ENCODE results near the gene GPR15LG. TPM values are rescaled to one million over a fixed set of nuclear protein-coding genes. Genes with fewer than 3 reads are reported as not detected.

Gene GPR15LG
- total and polyA plus RNA-seq, 2 experiments from 2014 or later, result not detected

- H3K36me3 ChIP-seq (ENCODE audit: low read depth), result no peaks in the 10 kb centered on the region
- no peaks in the 10 kb centered on the region for H3K4me1 ChIP-seq (ENCODE audit: insufficient read depth)
- H3K9ac ChIP-seq, result no peak overlapping the region
- WGBS, 2 experiments (ENCODE audit: low coverage in 1 of 2, low lambda C conversion rate in 2 of 2, missing lambda C conversion rate in 2 of 2), result 54 to 58% methylated on average over 11 of the region's 11 CpGs
- H4K20me1 ChIP-seq (ENCODE audit: insufficient read depth), result no peaks in the 10 kb centered on the region
- H3K27ac ChIP-seq, result no peak overlapping the region
- TF ChIP-seq EZH2 (IDR thresholded peaks at IDR 0.05; ENCODE audit: insufficient read depth, poor library complexity, severe bottlenecking) (no peak), EZH2phosphoT487 (IDR thresholded peaks at IDR 0.05; ENCODE audit: insufficient read depth, low read depth) (no peak)
- H3K4me3 ChIP-seq, result no peak overlapping the region
- in situ Hi-C loops (cut with MboI), result no loop called here
- H3K27me3 ChIP-seq (replicated peaks; ENCODE audit: insufficient read depth), result peaks cover 9% of the 10 kb centered on the region; the same call in 1 of the 2 replicates
- no peaks in the 10 kb centered on the region for H3F3A ChIP-seq (ENCODE audit: insufficient read depth)
- DNase-seq, result no peak
- H3K9me2 ChIP-seq (ENCODE audit: insufficient read depth), result no peaks in the 10 kb centered on the region
- no peaks in the 10 kb centered on the region for H3K79me2 ChIP-seq (ENCODE audit: insufficient read depth)
- H2AFZ ChIP-seq, result no peak overlapping the region
- no peaks in the 10 kb centered on the region for H3K9me3 ChIP-seq (ENCODE audit: low read depth)
- H3K4me2 ChIP-seq (ENCODE audit: unreplicated experiment), result no peak overlapping the region
Observed at GRCh38 chr10:84201682-84202081, 28.1 kb downstream of the GPR15LG start.

DNA sequence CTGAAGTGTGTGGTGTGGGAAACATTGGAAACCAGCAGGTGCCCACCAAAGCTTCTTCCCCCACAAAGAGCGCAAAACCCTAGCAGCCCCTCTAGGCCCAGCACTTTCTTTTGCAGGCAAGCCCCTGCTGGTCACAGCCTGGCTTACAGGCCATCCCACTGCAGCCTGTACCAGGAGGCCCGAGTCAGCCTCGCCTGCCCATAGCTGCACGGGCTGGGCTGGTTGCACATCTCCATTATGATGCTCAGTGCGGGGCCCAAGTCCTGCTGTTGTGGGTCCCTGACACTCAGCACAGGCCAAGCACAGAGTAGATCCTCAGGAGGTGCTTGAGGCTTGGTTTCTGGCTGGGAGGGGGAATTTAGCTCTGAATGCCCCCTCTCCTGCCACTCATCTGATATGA lies 28.7 kb downstream of the GPR15LG start:
- Histone ChIP-seq H3F3A (ENCODE audit: insufficient read depth) (no peaks in the 10 kb centered on the region), H3K36me3 (ENCODE audit: low read depth) (no peaks in the 10 kb centered on the region), H3K27me3 (replicated peaks; ENCODE audit: insufficient read depth) (peaks cover 4% of the 10 kb centered on the region; the same call in 1 of the 2 replicates), H3K79me2 (ENCODE audit: insufficient read depth) (no peaks in the 10 kb centered on the region), H2AFZ (no peak overlapping the region), H3K9ac (no peak overlapping the region), H3K4me1 (ENCODE audit: insufficient read depth) (no peaks in the 10 kb centered on the region), H3K9me3 (ENCODE audit: low read depth) (no peaks in the 10 kb centered on the region), H4K20me1 (ENCODE audit: insufficient read depth) (no peaks in the 10 kb centered on the region), H3K9me2 (ENCODE audit: insufficient read depth) (no peaks in the 10 kb centered on the region), H3K27ac (no peak overlapping the region), H3K4me2 (ENCODE audit: unreplicated experiment) (no peak overlapping the region), H3K4me3 (no peak overlapping the region)
- in situ Hi-C loops (cut with MboI), result no loop called here
- 63 to 64% methylated on average over 5 of the region's 5 CpGs for WGBS, 2 experiments (ENCODE audit: low coverage in 1 of 2, low lambda C conversion rate in 2 of 2, missing lambda C conversion rate in 2 of 2)
- no peak for DNase-seq
- TF ChIP-seq EZH2phosphoT487 (IDR thresholded peaks at IDR 0.05; ENCODE audit: insufficient read depth, low read depth), result no peak
- no peak for TF ChIP-seq EZH2 (IDR thresholded peaks at IDR 0.05; ENCODE audit: insufficient read depth, poor library complexity, severe bottlenecking)

DNA sequence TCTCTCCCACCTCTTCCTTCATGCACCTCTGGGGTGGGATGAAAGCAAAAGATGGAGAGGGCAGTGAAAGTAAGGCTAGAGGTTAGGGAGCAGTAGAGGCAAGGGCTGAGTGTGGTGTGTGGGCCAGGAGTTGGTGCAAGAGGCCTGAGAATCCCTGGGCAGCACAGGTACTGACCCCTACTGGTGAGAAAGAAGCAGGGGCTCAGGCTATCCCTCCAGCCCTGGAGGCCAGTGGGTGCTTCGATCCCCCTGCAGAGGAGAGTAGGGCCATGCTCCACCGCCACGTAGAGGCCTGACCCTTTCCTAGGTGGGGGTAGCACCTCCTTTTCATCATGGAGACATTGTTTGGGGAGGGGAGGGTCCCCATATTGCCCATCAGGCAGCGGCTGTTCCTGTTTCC lies 30.5 kb downstream of the GPR15LG start:
- H3K27ac ChIP-seq, result no peak overlapping the region
- in situ Hi-C loops (cut with MboI), result no loop called here
- no peak overlapping the region for H3K4me3 ChIP-seq
- no peaks in the 10 kb centered on the region for H4K20me1 ChIP-seq (ENCODE audit: insufficient read depth)
- H3K27me3 ChIP-seq (replicated peaks; ENCODE audit: insufficient read depth), result peaks cover 3% of the 10 kb centered on the region; the same call in 1 of the 2 replicates
- no peaks in the 10 kb centered on the region for H3K9me3 ChIP-seq (ENCODE audit: low read depth)
- H3K36me3 ChIP-seq (ENCODE audit: low read depth), result no peaks in the 10 kb centered on the region
- H3K79me2 ChIP-seq (ENCODE audit: insufficient read depth), result no peaks in the 10 kb centered on the region
- H3K9me2 ChIP-seq (ENCODE audit: insufficient read depth), result no peaks in the 10 kb centered on the region
- H2AFZ ChIP-seq, result no peak overlapping the region
- 62 to 86% methylated on average over 4 of the region's 4 CpGs for WGBS, 2 experiments (ENCODE audit: low coverage in 1 of 2, low lambda C conversion rate in 2 of 2, missing lambda C conversion rate in 2 of 2)
- H3K9ac ChIP-seq, result no peak overlapping the region
- no peaks in the 10 kb centered on the region for H3F3A ChIP-seq (ENCODE audit: insufficient read depth)
- DNase-seq, result peak; percentile 18
- H3K4me1 ChIP-seq (ENCODE audit: insufficient read depth), result no peaks in the 10 kb centered on the region
- no peak for TF ChIP-seq EZH2phosphoT487 (IDR thresholded peaks at IDR 0.05; ENCODE audit: insufficient read depth, low read depth)
- no peak for TF ChIP-seq EZH2 (IDR thresholded peaks at IDR 0.05; ENCODE audit: insufficient read depth, poor library complexity, severe bottlenecking)
- no peak overlapping the region for H3K4me2 ChIP-seq (ENCODE audit: unreplicated experiment)

- no peak for DNase-seq
- TF ChIP-seq EZH2 (IDR thresholded peaks at IDR 0.05; ENCODE audit: insufficient read depth, poor library complexity, severe bottlenecking) (no peak), EZH2phosphoT487 (IDR thresholded peaks at IDR 0.05; ENCODE audit: insufficient read depth, low read depth) (no peak)
- H3K79me2 ChIP-seq (ENCODE audit: insufficient read depth), result no peaks in the 10 kb centered on the region
- no peak overlapping the region for H3K9ac ChIP-seq
- H3K4me3 ChIP-seq, result no peak overlapping the region
- WGBS, 2 experiments (ENCODE audit: low coverage in 1 of 2, low lambda C conversion rate in 2 of 2, missing lambda C conversion rate in 2 of 2), result 36 to 45% methylated on average over 4 of the region's 4 CpGs
- in situ Hi-C loops (cut with MboI), result no loop called here
- H3K9me3 ChIP-seq (ENCODE audit: low read depth), result no peaks in the 10 kb centered on the region
- no peaks in the 10 kb centered on the region for H3K36me3 ChIP-seq (ENCODE audit: low read depth)
- no peak overlapping the region for H3K4me2 ChIP-seq (ENCODE audit: unreplicated experiment)
- no peak overlapping the region for H2AFZ ChIP-seq
- H3K4me1 ChIP-seq (ENCODE audit: insufficient read depth), result no peaks in the 10 kb centered on the region
- H3K27me3 ChIP-seq (replicated peaks; ENCODE audit: insufficient read depth), result peaks cover 6% of the 10 kb centered on the region
- no peak overlapping the region for H3K27ac ChIP-seq
- no peaks in the 10 kb centered on the region for H4K20me1 ChIP-seq (ENCODE audit: insufficient read depth)
- no peaks in the 10 kb centered on the region for H3F3A ChIP-seq (ENCODE audit: insufficient read depth)
- no peaks in the 10 kb centered on the region for H3K9me2 ChIP-seq (ENCODE audit: insufficient read depth)
Observed at GRCh38 chr10:84204610-84205009, 31.0 kb downstream of the GPR15LG start.
